Loucy (cell line): ENCODE measurements around the gene ZNF304.

Source experiments
- H2AFZ ChIP-seq: fragments of 200-600 bp; sonication (generic); 2 replicates; pipeline ENCODE4 v1.6.0; 2016; ENCODE audit warnings: antibody characterized with exemption, mild to moderate bottlenecking, low read length, moderate library complexity
- H3F3A ChIP-seq: fragments of 200-600 bp; 2 replicates; pipeline ENCODE4 v1.6.0; 2016; ENCODE audit warnings: antibody characterized with exemption, low read depth, mild to moderate bottlenecking
- H3K27me3 ChIP-seq: fragments of 200-600 bp; sonication (generic); 2 replicates; pipeline ENCODE4 v1.6.1; 2014; ENCODE audit warnings: low read length, mild to moderate bottlenecking; ENCODE audit not compliant: insufficient read depth, poor library complexity, severe bottlenecking
- H3K36me3 ChIP-seq: fragments of 200-600 bp; sonication (generic); 2 replicates; pipeline ENCODE4 v1.6.1; 2016; ENCODE audit warnings: low read length; ENCODE audit not compliant: insufficient read depth
- H3K4me1 ChIP-seq: fragments of 200-600 bp; sonication (generic); 2 replicates; pipeline ENCODE4 v1.5.1; 2014; ENCODE audit warnings: low read length, mild to moderate bottlenecking; ENCODE audit not compliant: insufficient read depth, poor library complexity, severe bottlenecking
- H3K4me2 ChIP-seq: fragments of 200-600 bp; sonication (generic); 2 replicates; pipeline ENCODE4 v1.6.0; 2014; ENCODE audit warnings: antibody characterized with exemption, low read length, low read depth, mild to moderate bottlenecking; ENCODE audit not compliant: poor library complexity, severe bottlenecking
- H3K4me3 ChIP-seq: fragments of 200-600 bp; sonication (generic); 2 replicates; pipeline ENCODE4 v1.5.1; 2014; ENCODE audit warnings: low read length, mild to moderate bottlenecking, mixed read lengths; ENCODE audit not compliant: poor library complexity, severe bottlenecking
- H3K79me2 ChIP-seq: fragments of 200-600 bp; sonication (generic); 2 replicates; pipeline ENCODE4 v1.6.1; 2014; ENCODE audit warnings: low read length; ENCODE audit not compliant: insufficient read depth
- H3K9ac ChIP-seq: fragments of 200-600 bp; sonication (generic); 2 replicates; pipeline ENCODE4 v1.6.0; 2014; ENCODE audit warnings: mild to moderate bottlenecking, low read depth, low read length, moderate library complexity; ENCODE audit not compliant: poor library complexity, severe bottlenecking
- H3K9me2 ChIP-seq: fragments of 200-600 bp; sonication (generic); replicated peaks from 2 replicates; pipeline ENCODE4 v1.6.1; 2016; ENCODE audit warnings: low read depth, low read length, mixed read lengths
- H3K9me3 ChIP-seq: fragments of 200-600 bp; sonication (generic); 2 replicates; pipeline ENCODE4 v1.6.1; 2014; ENCODE audit warnings: mild to moderate bottlenecking, antibody characterized with exemption, low read length, low read depth; ENCODE audit not compliant: insufficient read depth
- H4K20me1 ChIP-seq: fragments of 200-600 bp; sonication (generic); 2 replicates; pipeline ENCODE4 v1.6.0; 2014; ENCODE audit warnings: antibody characterized with exemption, low read length, mild to moderate bottlenecking; ENCODE audit not compliant: insufficient read depth, poor library complexity, severe bottlenecking
- EZH2phosphoT487 ChIP-seq: fragments of 200-600 bp; IDR thresholded peaks from 2 replicates; pipeline ENCODE4 v1.6.1; 2018; ENCODE audit warnings: antibody characterized with exemption, mild to moderate bottlenecking, moderate library complexity, borderline replicate concordance
- TF ChIP-seq, protein P1 (sequence below): fragments of 200-600 bp; sonication (generic); conservative IDR thresholded peaks from 2 replicates; pipeline ENCODE4 v1.5.1; 2014; ENCODE audit warnings: mild to moderate bottlenecking, antibody characterized with exemption, low read length

ZNF304 gene

DNA sequence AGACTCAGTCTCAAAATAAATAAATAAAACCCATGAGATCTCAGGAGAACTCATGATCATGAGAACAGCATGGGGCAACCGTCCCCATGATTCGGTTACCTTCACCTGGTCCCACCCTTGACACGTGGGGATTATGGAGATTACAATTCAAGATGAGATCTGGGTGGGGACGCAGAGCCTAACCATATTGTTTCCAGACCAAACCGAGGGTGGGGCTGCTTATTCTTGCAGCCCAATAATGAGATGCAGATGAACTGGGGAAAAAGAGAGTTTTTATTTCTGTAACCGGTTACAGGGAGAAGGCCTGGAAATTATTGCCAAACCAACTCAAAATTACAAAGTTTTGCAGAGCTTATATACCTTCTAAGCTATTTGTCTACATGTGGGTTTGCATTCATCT lies 25.1 kb downstream of the ZNF304 start:
- TF ChIP-seq EZH2phosphoT487, result no peak
- TF ChIP-seq, protein P1, sequence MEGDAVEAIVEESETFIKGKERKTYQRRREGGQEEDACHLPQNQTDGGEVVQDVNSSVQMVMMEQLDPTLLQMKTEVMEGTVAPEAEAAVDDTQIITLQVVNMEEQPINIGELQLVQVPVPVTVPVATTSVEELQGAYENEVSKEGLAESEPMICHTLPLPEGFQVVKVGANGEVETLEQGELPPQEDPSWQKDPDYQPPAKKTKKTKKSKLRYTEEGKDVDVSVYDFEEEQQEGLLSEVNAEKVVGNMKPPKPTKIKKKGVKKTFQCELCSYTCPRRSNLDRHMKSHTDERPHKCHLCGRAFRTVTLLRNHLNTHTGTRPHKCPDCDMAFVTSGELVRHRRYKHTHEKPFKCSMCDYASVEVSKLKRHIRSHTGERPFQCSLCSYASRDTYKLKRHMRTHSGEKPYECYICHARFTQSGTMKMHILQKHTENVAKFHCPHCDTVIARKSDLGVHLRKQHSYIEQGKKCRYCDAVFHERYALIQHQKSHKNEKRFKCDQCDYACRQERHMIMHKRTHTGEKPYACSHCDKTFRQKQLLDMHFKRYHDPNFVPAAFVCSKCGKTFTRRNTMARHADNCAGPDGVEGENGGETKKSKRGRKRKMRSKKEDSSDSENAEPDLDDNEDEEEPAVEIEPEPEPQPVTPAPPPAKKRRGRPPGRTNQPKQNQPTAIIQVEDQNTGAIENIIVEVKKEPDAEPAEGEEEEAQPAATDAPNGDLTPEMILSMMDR, result no peak
- H3K36me3 ChIP-seq, result peaks cover 24% of the 10 kb centered on the region; the same call in 1 of the 2 replicates
- H3K9ac ChIP-seq, result no peak overlapping the region
- H3K4me1 ChIP-seq, result no peaks in the 10 kb centered on the region
- no peaks in the 10 kb centered on the region for H3F3A ChIP-seq
- H3K79me2 ChIP-seq, result no peaks in the 10 kb centered on the region
- H3K27me3 ChIP-seq, result no peaks in the 10 kb centered on the region
- H3K4me3 ChIP-seq, result no peak overlapping the region
- H3K4me2 ChIP-seq, result no peak overlapping the region
- no peaks in the 10 kb centered on the region for H4K20me1 ChIP-seq
- no peak overlapping the region for H2AFZ ChIP-seq
- no peaks in the 10 kb centered on the region; the same call in 1 of the 2 replicates for H3K9me3 ChIP-seq
- H3K9me2 ChIP-seq, result no peaks in the 10 kb centered on the region

DNA sequence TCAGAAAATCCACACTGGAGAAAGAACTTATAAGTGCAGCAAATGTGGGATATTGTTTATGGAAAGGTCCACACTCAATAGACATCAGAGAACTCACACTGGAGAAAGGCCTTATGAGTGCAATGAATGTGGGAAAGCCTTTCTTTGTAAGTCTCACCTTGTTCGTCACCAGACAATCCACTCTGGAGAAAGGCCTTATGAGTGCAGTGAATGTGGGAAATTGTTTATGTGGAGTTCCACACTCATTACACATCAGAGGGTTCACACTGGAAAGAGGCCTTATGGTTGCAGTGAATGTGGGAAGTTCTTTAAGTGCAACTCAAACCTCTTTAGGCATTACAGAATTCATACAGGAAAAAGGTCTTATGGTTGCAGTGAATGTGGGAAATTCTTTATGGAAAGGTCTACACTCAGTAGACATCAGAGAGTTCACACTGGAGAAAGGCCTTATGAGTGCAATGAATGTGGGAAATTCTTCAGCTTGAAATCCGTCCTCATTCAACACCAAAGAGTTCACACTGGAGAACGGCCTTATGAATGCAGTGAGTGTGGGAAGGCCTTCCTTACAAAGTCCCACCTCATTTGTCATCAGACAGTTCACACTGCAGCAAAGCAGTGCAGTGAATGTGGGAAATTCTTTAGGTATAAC lies 26.6 kb downstream of the ZNF304 start:
- no peak for TF ChIP-seq EZH2phosphoT487
- TF ChIP-seq, protein P1, result no peak
- Histone ChIP-seq H3K4me1 (no peaks in the 10 kb centered on the region), H2AFZ (no peak overlapping the region), H4K20me1 (no peaks in the 10 kb centered on the region), H3K4me2 (no peak overlapping the region), H3K9me2 (no peaks in the 10 kb centered on the region), H3K79me2 (no peaks in the 10 kb centered on the region), H3F3A (no peaks in the 10 kb centered on the region), H3K9ac (no peak overlapping the region), H3K4me3 (no peak overlapping the region), H3K9me3 (no peaks in the 10 kb centered on the region; the same call in 1 of the 2 replicates), H3K27me3 (no peaks in the 10 kb centered on the region), H3K36me3 (peaks cover 23% of the 10 kb centered on the region; the same call in 1 of the 2 replicates)

DNA sequence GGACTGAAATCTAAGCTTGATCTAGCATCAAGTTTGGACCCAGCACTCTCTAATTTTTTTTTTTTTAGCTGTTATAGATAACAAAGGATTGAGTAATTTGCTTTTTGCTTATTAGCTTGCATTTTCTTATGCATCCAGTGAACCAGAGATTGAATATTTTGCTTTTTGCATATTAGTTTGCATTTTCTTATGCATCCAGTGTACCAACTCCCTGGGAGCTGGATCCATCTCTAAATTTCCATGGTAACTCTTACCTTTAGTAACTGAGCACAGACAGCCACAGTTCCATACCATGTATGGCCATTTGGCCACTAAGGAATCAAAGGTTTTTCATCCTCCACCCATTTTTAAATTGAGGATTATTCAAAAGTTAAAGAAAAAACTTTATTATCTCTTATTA lies 29.9 kb downstream of the ZNF304 start:
- H3K9ac ChIP-seq, result no peak overlapping the region
- H3K79me2 ChIP-seq, result no peaks in the 10 kb centered on the region
- no peak overlapping the region for H3K4me2 ChIP-seq
- H4K20me1 ChIP-seq, result no peaks in the 10 kb centered on the region
- no peak overlapping the region for H3K4me3 ChIP-seq
- H3K4me1 ChIP-seq, result no peaks in the 10 kb centered on the region
- H3K9me3 ChIP-seq, result no peaks in the 10 kb centered on the region; the same call in 1 of the 2 replicates
- H3K27me3 ChIP-seq, result no peaks in the 10 kb centered on the region
- peaks cover 12% of the 10 kb centered on the region; the same call in 1 of the 2 replicates for H3K36me3 ChIP-seq
- TF ChIP-seq, protein P1, result no peak
- no peak for TF ChIP-seq EZH2phosphoT487
- no peaks in the 10 kb centered on the region for H3K9me2 ChIP-seq
- no peak overlapping the region for H2AFZ ChIP-seq
- no peaks in the 10 kb centered on the region for H3F3A ChIP-seq
